ENCODE measurements around the gene KCNK3.
"Not testable (repeated sequence)": the region's sequence is repeated elsewhere in the genome, so short reads cannot be mapped to it uniquely, and the experiment has no call there.

Gene KCNK3

GRCh38 chr2:26760991-26761390, 68.5 kb downstream of the KCNK3 start:
- DNase-seq = not testable (repeated sequence)

GRCh38 chr2:26763019-26763418, 70.5 kb downstream of the KCNK3 start:
- DNase-seq = no peak

- DNase-seq = peak; percentile 42 to 65
Observed at GRCh38 chr2:26764078-26764887, 71.8 kb downstream of the KCNK3 start, which contains the start of gene SLC35F6. Gene SLC35F6 (plus strand): TSS chr2:26764284. CDS start chr2:26764350, 66 bp downstream.

GRCh38 chr2:26764906-26765305, 72.4 kb downstream of the KCNK3 start:
- no peak for DNase-seq

DNA sequence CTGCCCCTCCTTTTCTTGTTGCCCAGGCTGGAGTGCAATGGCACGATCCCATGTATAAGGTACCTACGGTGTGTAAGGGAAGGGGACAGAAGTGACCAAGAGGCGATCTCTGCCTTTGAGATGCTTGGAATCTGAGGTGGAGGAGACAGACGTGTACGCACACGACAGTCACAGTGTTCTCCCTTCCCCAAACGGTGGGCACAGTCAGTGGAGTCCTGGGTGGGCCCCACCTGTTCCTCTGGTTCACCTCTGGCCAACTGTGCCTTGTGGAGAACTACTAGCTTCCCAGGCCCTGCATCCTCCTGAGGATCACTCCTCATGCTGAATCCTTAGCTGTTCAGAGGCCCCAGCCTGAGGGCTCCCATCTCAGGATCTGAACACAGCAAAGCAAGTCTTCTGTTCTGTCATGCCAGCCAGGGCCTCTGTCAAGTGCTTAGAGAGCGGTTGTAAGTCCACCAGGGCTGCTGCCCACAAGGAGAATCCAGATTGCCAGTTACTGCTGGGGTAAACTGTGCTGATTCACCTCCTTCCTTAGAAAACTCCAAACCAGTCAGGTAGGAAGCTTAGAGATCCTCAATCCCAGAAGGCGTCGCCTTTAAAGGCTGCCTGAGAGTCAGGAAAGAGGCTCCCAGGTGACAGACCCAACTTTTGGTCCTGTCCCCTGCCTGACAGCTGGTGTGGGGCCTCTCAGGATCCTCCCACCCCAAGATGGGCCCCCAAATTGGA, 73.1 kb downstream of the KCNK3 start:
- DNase-seq = no peak

GRCh38 chr2:26767129-26767528, 74.6 kb downstream of the KCNK3 start:
- no peak for DNase-seq

DNA sequence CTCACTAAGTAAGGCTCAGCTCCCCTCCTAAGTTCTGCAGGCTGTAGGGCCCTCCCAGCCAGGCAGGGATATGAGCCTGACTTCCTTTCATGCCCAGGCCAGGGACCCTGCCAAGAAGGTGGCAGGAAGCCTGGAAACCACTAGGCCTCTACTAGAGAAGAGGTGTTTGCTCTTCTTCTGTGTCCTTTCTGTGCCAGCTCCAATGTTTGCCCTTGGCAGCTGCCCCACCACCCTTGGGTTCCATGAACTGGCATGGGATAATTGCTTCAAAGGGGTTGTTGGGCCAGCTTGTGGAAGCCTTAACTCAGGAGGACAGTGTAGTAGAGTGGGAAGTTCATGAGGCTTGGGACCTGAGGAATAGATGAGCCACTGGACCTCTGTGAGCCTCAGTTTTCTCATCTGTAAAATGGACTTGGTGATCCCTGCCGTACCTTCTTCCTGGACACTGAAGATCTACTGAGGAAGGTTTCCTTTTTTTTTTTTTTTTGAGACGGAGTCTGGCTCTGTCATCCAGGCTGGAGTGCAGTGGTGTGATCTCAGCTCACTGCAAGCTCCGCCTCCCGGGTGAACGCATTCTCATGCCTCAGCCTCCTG, 75.5 kb downstream of the KCNK3 start:
- no peak for DNase-seq

- no peak for DNase-seq
Observed at GRCh38 chr2:26768759-26769088, 76.2 kb downstream of the KCNK3 start.

DNA sequence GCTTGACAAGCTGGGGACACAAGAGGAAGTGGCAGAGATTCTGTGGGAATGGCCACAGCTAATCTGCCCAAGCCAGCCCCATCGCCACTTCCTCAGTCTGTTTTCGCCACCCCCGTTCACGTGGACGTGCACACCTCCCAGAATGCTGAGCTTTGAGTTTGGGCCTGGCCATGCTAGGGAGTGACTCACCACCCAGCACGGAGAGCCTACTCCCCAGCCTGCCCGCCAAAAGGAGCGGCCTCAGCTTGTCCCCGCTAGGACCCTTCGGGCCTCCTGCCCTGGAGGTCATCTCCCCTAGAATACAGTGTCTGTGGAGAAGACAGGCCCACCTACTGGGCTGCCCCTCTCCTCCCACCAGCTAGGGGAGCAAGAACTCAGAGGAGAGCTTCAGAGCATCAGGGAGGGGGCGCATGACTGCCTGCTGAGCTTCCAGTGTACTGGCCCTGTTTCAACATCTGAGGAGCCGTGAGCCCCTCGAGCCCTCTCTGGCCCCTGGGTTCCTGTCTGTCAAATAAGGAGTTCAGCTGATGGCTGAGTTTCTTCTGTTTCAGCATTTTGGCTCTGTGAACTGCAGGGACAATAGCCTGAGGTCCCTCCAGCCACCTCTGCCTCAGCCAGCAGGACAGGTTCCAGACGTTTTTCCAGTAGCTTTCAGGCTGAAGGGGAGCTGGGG, 76.7 kb downstream of the KCNK3 start:
- DNase-seq = peak; percentile 55 to 88

- no peak for DNase-seq
Observed at GRCh38 chr2:26770986-26771586, 78.6 kb downstream of the KCNK3 start.

- peak in 1 of 2 donors; percentile 21 for DNase-seq
Observed at GRCh38 chr2:26772064-26773001, 79.8 kb downstream of the KCNK3 start.

DNA sequence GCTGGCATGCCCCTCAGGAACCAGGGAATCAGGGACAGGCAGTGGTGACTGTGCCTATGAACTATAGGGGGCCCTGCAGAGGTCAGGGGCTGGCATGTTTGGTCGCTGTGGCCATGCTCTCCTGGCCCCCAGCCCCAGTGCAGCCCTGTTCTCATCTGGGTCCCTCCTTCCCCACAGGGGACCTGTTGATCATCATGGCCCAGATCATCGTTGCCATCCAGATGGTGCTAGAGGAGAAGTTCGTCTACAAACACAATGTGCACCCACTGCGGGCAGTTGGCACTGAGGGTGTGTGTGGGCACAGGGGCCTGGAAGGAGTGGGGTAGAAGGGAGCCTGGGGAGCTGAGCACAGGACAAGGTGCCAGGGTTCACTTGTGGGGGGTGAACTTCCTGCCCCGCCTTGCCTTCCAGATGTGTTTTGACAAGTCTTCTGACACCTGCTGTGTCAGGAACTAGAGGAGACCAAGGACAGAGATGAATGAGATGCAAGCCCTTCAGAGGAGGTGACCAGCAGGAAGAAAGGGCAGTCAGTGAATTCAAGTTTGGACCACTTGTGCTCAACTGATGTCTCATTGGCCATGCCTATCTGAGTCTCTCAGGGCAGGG, 83.8 kb downstream of the KCNK3 start:
- DNase-seq = no peak

GRCh38 chr2:26778098-26778497, 85.6 kb downstream of the KCNK3 start:
- no peak for DNase-seq

DNA sequence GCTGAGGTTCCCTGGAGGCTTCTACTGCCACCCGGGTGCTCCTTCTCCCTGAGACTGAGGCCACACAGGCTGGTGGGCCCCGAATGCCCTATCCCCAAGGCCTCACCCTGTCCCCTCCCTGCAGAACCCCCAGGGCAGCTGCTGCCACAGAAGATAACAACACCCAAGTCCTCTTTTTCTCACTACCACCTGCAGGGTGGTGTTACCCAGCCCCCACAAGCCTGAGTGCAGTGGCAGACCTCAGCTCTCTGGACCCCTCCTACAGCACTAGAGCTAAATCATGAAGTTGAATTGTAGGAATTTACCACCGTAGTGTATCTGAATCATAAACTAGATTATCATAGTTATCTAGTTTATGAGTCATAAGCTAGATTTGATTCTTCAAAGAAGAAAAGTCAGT, 86.0 kb downstream of the KCNK3 start:
- DNase-seq = no peak

DNA sequence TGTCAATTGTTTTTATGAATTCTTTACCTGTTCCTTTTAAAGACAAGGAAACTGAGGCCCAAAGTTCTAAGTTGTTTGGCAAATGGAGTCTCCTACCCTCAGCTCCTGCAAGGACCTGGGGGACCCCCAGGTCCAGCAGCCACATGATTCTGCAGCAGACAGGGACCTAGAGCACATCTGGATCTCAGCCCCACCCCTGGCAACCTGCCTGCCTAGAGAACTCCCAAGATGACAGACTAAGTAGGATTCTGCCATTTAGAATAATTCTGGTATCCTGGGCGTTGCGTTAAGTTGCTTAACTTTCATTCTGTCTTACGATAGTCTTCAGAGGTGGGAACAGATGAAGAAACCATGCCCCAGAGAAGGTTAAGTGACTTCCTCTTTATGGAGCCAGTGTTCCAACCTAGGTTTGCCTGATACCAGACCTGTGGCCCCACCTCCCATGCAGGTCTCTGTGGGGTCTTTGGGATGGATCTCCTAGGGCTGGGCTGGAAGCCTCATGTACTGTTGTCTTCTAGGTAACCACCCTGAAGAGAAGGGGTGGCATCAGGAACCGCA, 87.8 kb downstream of the KCNK3 start:
- no peak for DNase-seq
